Measurements from ENCODE around the gene PRPF38B. TPM values are rescaled to one million over a fixed set of nuclear protein-coding genes. Genes with fewer than 3 reads are reported as not detected.

PRPF38B gene
- polyA plus RNA-seq, 2 of the 4 experiments (the other 2 are of a cell fraction): 38.8 to 41.6 TPM

GRCh38 chr1:108703939-108704338 lies 11.8 kb downstream of the PRPF38B start:
- ATAC-seq: peak in 1 of 2 experiments; percentile 16; a peak in 2 of 6 replicates
- no peak overlapping the region for H3K27ac ChIP-seq
- CTCF ChIA-PET: no interaction called here

More at GRCh38 chr1:108703939-108704338, 11.8 kb downstream of the PRPF38B start:
- POLR2A ChIA-PET: interaction anchor here (1.0 to 3.6 kb wide), 2 partner anchors 12 to 43 kb away, joined by 4 to 18 read pairs; partner anchors contain the start of genes HENMT1 and PRPF38B
- WGBS (ENCODE audit: missing lambda C conversion rate): 87% methylated on average over 6 of the region's 6 CpGs
- FAIRE-seq (no peak), DNase-seq (ENCODE audit: low read depth in 1 of 2, low spot score in 1 of 2) (no peak)
- TF ChIP-seq MYC (IDR thresholded peaks at IDR 0.05; ENCODE audit: borderline replicate concordance, low read length): no peak
- TF ChIP-seq EHF (CRISPR knock-in tag; IDR thresholded peaks at IDR 0.05): no peak
- TF ChIP-seq EHMT2 (IDR thresholded peaks at IDR 0.05; ENCODE audit: low read depth): no peak
- TF ChIP-seq HOXB13 (CRISPR knock-in tag; IDR thresholded peaks at IDR 0.05; ENCODE audit: low read depth): no peak
- TF ChIP-seq CBX2 (IDR thresholded peaks at IDR 0.05; ENCODE audit: borderline replicate concordance, low read depth): no peak
- no peak for TF ChIP-seq GATA3 (IDR thresholded peaks at IDR 0.05; ENCODE audit: borderline replicate concordance)
- TF ChIP-seq E2F6 (IDR thresholded peaks at IDR 0.05; ENCODE audit: borderline replicate concordance, low read depth): no peak
- TF ChIP-seq, protein P1, sequence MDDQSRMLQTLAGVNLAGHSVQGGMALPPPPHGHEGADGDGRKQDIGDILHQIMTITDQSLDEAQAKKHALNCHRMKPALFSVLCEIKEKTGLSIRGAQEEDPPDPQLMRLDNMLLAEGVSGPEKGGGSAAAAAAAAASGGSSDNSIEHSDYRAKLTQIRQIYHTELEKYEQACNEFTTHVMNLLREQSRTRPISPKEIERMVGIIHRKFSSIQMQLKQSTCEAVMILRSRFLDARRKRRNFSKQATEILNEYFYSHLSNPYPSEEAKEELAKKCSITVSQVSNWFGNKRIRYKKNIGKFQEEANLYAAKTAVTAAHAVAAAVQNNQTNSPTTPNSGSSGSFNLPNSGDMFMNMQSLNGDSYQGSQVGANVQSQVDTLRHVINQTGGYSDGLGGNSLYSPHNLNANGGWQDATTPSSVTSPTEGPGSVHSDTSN (IDR thresholded peaks at IDR 0.05): no peak
- no peak for TF ChIP-seq MAZ (IDR thresholded peaks at IDR 0.05; ENCODE audit: borderline replicate concordance, low read depth, low read length)
- TF ChIP-seq, protein P2, sequence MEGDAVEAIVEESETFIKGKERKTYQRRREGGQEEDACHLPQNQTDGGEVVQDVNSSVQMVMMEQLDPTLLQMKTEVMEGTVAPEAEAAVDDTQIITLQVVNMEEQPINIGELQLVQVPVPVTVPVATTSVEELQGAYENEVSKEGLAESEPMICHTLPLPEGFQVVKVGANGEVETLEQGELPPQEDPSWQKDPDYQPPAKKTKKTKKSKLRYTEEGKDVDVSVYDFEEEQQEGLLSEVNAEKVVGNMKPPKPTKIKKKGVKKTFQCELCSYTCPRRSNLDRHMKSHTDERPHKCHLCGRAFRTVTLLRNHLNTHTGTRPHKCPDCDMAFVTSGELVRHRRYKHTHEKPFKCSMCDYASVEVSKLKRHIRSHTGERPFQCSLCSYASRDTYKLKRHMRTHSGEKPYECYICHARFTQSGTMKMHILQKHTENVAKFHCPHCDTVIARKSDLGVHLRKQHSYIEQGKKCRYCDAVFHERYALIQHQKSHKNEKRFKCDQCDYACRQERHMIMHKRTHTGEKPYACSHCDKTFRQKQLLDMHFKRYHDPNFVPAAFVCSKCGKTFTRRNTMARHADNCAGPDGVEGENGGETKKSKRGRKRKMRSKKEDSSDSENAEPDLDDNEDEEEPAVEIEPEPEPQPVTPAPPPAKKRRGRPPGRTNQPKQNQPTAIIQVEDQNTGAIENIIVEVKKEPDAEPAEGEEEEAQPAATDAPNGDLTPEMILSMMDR (IDR thresholded peaks at IDR 0.05): no peak
- TF ChIP-seq, protein P3, sequence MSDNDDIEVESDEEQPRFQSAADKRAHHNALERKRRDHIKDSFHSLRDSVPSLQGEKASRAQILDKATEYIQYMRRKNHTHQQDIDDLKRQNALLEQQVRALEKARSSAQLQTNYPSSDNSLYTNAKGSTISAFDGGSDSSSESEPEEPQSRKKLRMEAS (IDR thresholded peaks at IDR 0.05): no peak
- TF ChIP-seq POLR2A (IDR thresholded peaks at IDR 0.05; ENCODE audit: low read length): no peak
- no peak for TF ChIP-seq REST (IDR thresholded peaks at IDR 0.05)
- TF ChIP-seq POLR2AphosphoS2 (conservative IDR thresholded peaks at IDR 0.05; ENCODE audit: low read length): no peak
- no peak for TF ChIP-seq BHLHE40 (IDR thresholded peaks at IDR 0.05; ENCODE audit: low read depth, low read length)
- no peak for TF ChIP-seq ATOH8 (CRISPR knock-in tag; IDR thresholded peaks at IDR 0.05; ENCODE audit: low read depth)
- TF ChIP-seq HOXA7 (CRISPR knock-in tag; IDR thresholded peaks at IDR 0.05): no peak
- TF ChIP-seq HES2 (IDR thresholded peaks at IDR 0.05): no peak
- no peak for TF ChIP-seq KDM5A (IDR thresholded peaks at IDR 0.05)
- no peak for TF ChIP-seq TP53 (CRISPR knock-in tag; IDR thresholded peaks at IDR 0.05)
- no peaks in the 10 kb centered on the region for H3K9me3 ChIP-seq
- H3K4me3 ChIP-seq: no peak overlapping the region
- peak overlapping the region; percentile 48 for H3K4me2 ChIP-seq
- peaks cover 13% of the 10 kb centered on the region for H3K4me1 ChIP-seq

Measured in A549 (cell line).